H9 (cell line): ENCODE measurements around the gene EVI5. TPM values are rescaled to one million over a fixed set of nuclear protein-coding genes. Genes with fewer than 3 reads are reported as not detected.

Experiments used
- DNase-seq: peaks from one replicate; pipeline ENCODE4 v3.0.0-alpha.2; 2017
- H2AFZ ChIP-seq: one replicate; pipeline ENCODE4 v1.6.1; 2013; ENCODE audit warnings: mild to moderate bottlenecking, low read length, control low read depth, moderate library complexity
- H2AK5ac ChIP-seq: 2 replicates; pipeline ENCODE4 v1.6.1; 2013; ENCODE audit warnings: low read length, control low read depth, mixed read lengths; ENCODE audit not compliant: insufficient read length
- H2BK120ac ChIP-seq: one replicate; pipeline ENCODE4 v1.6.1; 2013; ENCODE audit warnings: low read depth, mild to moderate bottlenecking, low read length, control low read depth, inconsistent platforms; ENCODE audit not compliant: poor library complexity, severe bottlenecking
- H2BK12ac ChIP-seq: 2 replicates; pipeline ENCODE4 v1.6.1; 2013; ENCODE audit warnings: low read length, control low read depth, mixed read lengths, low read depth; ENCODE audit not compliant: insufficient read length
- H2BK15ac ChIP-seq: 2 replicates; pipeline ENCODE4 v1.6.1; 2013; ENCODE audit warnings: low read depth, low read length, control low read depth
- H2BK20ac ChIP-seq: one replicate; pipeline ENCODE4 v1.6.1; 2013; ENCODE audit warnings: low read depth, mild to moderate bottlenecking, low read length, control low read depth, inconsistent platforms; ENCODE audit not compliant: poor library complexity, severe bottlenecking
- H2BK5ac ChIP-seq: 2 replicates; pipeline ENCODE4 v1.6.1; 2013; ENCODE audit warnings: low read length, control low read depth, mixed read lengths; ENCODE audit not compliant: insufficient read length
- H3K14ac ChIP-seq: 2 replicates; pipeline ENCODE4 v1.6.1; 2013; ENCODE audit warnings: low read length, control low read depth; ENCODE audit not compliant: insufficient read depth
- H3K18ac ChIP-seq: 2 replicates; pipeline ENCODE4 v1.6.1; 2013; ENCODE audit warnings: low read depth, mild to moderate bottlenecking, mixed read lengths, low read length, control low read depth; ENCODE audit not compliant: insufficient read length
- H3K23ac ChIP-seq: 2 replicates; pipeline ENCODE4 v1.6.1; 2013; ENCODE audit warnings: low read length, control low read depth, mixed read lengths, low read depth; ENCODE audit not compliant: insufficient read length
- H3K23me2 ChIP-seq: 2 replicates; pipeline ENCODE4 v1.6.1; 2013; ENCODE audit warnings: low read depth, mild to moderate bottlenecking, mixed read lengths, low read length, control low read depth; ENCODE audit not compliant: insufficient read length, poor library complexity, severe bottlenecking
- H3K27ac ChIP-seq: 2 replicates; pipeline ENCODE4 v1.5.1; 2013; ENCODE audit warnings: low read length, control low read depth, mixed read lengths, low read depth; ENCODE audit not compliant: insufficient read length
- H3K27me3 ChIP-seq: 2 replicates; pipeline ENCODE4 v1.6.1; 2013; ENCODE audit warnings: low read length, control low read depth, inconsistent platforms; ENCODE audit not compliant: insufficient read depth
- H3K4ac ChIP-seq: 2 replicates; pipeline ENCODE4 v1.6.1; 2013; ENCODE audit warnings: low read depth, mild to moderate bottlenecking, control low read depth, inconsistent platforms, low read length, moderate library complexity
- H3K4me1 ChIP-seq: 2 replicates; pipeline ENCODE4 v1.6.1; 2013; ENCODE audit warnings: low read length, control low read depth, inconsistent platforms; ENCODE audit not compliant: insufficient read depth
- H3K4me2 ChIP-seq: 2 replicates; pipeline ENCODE4 v1.6.1; 2013; ENCODE audit warnings: low read length, control low read depth, mixed read lengths; ENCODE audit not compliant: insufficient read length, insufficient read depth
- H3K56ac ChIP-seq: 2 replicates; pipeline ENCODE4 v1.6.1; 2013; ENCODE audit warnings: low read depth, mild to moderate bottlenecking, mixed read lengths, low read length, control low read depth; ENCODE audit not compliant: insufficient read length
- H3K79me1 ChIP-seq: 2 replicates; pipeline ENCODE4 v1.6.1; 2013; ENCODE audit warnings: low read depth, mild to moderate bottlenecking, moderate library complexity, low read length, control low read depth, inconsistent platforms; ENCODE audit not compliant: insufficient read depth, poor library complexity, severe bottlenecking
- H3K79me2 ChIP-seq: 2 replicates; pipeline ENCODE4 v1.6.1; 2013; ENCODE audit warnings: low read length, control low read depth, inconsistent platforms; ENCODE audit not compliant: insufficient read depth
- H3K9ac ChIP-seq: 2 replicates; pipeline ENCODE4 v1.6.1; 2013; ENCODE audit warnings: low read length, control low read depth, mixed read lengths; ENCODE audit not compliant: insufficient read length; ENCODE audit errors: extremely low read depth
- H3K9me3 ChIP-seq: one replicate; pipeline ENCODE4 v1.6.1; 2013; ENCODE audit warnings: low read depth, low read length, inconsistent platforms; ENCODE audit not compliant: control insufficient read depth
- H3T11ph ChIP-seq: one replicate; pipeline ENCODE4 v1.6.1; 2013; ENCODE audit warnings: mild to moderate bottlenecking, low read length, control low read depth, inconsistent platforms
- H4K20me1 ChIP-seq: one replicate; pipeline ENCODE4 v1.6.1; 2013; ENCODE audit not compliant: control insufficient read depth, insufficient read length, insufficient read depth
- H4K5ac ChIP-seq: 2 replicates; pipeline ENCODE4 v1.6.1; 2013; ENCODE audit warnings: low read depth, mild to moderate bottlenecking, mixed read lengths, low read length, control low read depth; ENCODE audit not compliant: insufficient read length
- H4K8ac ChIP-seq: replicated peaks from 2 replicates; pipeline ENCODE4 v1.6.1; 2013; ENCODE audit warnings: low read length, control low read depth, mixed read lengths, low read depth; ENCODE audit not compliant: insufficient read length
- H4K91ac ChIP-seq: 2 replicates; pipeline ENCODE4 v1.6.1; 2013; ENCODE audit warnings: low read depth, mild to moderate bottlenecking, moderate library complexity, mixed read lengths, low read length, control low read depth; ENCODE audit not compliant: insufficient read length
- H3K27ac Mint-ChIP-seq, 3 experiments: 2 replicates in 2 of 3; 3 replicates in 1 of 3; pipeline ENCODE4 v1.8.0; 2020 to 2021; ENCODE audit warnings: mixed read lengths in 3 of 3, mild to moderate bottlenecking in 1 of 3, moderate library complexity in 1 of 3
- H3K27me3 Mint-ChIP-seq: 2 replicates; pipeline ENCODE4 v1.8.0; 2021; ENCODE audit warnings: low read depth, mild to moderate bottlenecking, moderate library complexity, mixed read lengths
- H3K36me3 Mint-ChIP-seq, 3 experiments: 2 replicates in 2 of 3; 3 replicates in 1 of 3; pipeline ENCODE4 v1.8.0; 2020 to 2021; ENCODE audit warnings: low read depth in 3 of 3, mixed read lengths in 3 of 3; ENCODE audit not compliant: insufficient read depth in 1 of 3
- H3K4me1 Mint-ChIP-seq, 2 experiments: 2 replicates each; pipeline ENCODE4 v1.8.0; 2020; ENCODE audit warnings: mixed read lengths in 2 of 2
- H3K4me3 Mint-ChIP-seq, 2 experiments: 2 replicates in 1 of 2; 3 replicates in 1 of 2; pipeline ENCODE4 v1.8.0; 2020 to 2021; ENCODE audit warnings: mild to moderate bottlenecking in 2 of 2, mixed read lengths in 2 of 2, moderate library complexity in 1 of 2
- H3K9me3 Mint-ChIP-seq, 2 experiments: 2 replicates in 1 of 2; 3 replicates in 1 of 2; pipeline ENCODE4 v1.8.0; 2020; ENCODE audit warnings: mild to moderate bottlenecking in 2 of 2, mixed read lengths in 2 of 2, moderate library complexity in 1 of 2
- CTCF ChIP-seq: fragments of 200-600 bp; sonication (generic); conservative IDR thresholded peaks from 3 replicates; pipeline ENCODE4 v1.8.0; 2021; ENCODE audit warnings: antibody characterized with exemption, mild to moderate bottlenecking
- WGBS: extraction: QIAGEN DNeasy Blood & Tissue Kit; methylation state at CpG from one replicate; pipeline ENCODE4 v1.1.7; 2013; ENCODE audit warnings: missing lambda C conversion rate, low lambda C conversion rate, mixed read lengths; ENCODE audit not compliant: insufficient read length; ENCODE audit errors: extremely low coverage; 5-methylcytosine and 5-hydroxymethylcytosine counted together
- total RNA-seq: library from RNA; stranded (reverse); gene quantifications from 2 replicates; pipeline ENCODE4 v1.2.1, GENCODE V29; 2021

EVI5 gene
- total RNA-seq, 1 experiment from 2014 or later, result 9.7 TPM

GRCh38 chr1:92713939-92714338 lies 71.0 kb downstream of the EVI5 start:
- Histone ChIP-seq H3K4me2 (no peak overlapping the region), H4K5ac (no peak overlapping the region), H3K4ac (no peak overlapping the region), H4K8ac (no peak overlapping the region), H2BK5ac (no peak overlapping the region), H3K18ac (no peak overlapping the region), H3K23ac (no peak overlapping the region), H3T11ph (no peak overlapping the region), H2AFZ (no peak overlapping the region), H3K9me3 (no peaks in the 10 kb centered on the region), H4K20me1 (no peaks in the 10 kb centered on the region), H3K27ac (no peak overlapping the region), H2BK15ac (no peak overlapping the region), H4K91ac (no peak overlapping the region), H2BK20ac (no peak overlapping the region), H2AK5ac (no peak overlapping the region), H3K79me1 (no peaks in the 10 kb centered on the region), H3K14ac (no peak overlapping the region), H3K79me2 (no peaks in the 10 kb centered on the region), H3K9ac (no peak overlapping the region), H3K27me3 (no peaks in the 10 kb centered on the region), H3K4me1 (no peaks in the 10 kb centered on the region; the same call in 1 of the 2 replicates), H3K23me2 (no peaks in the 10 kb centered on the region), H2BK12ac (no peak overlapping the region), H2BK120ac (no peak overlapping the region), H3K56ac (no peak overlapping the region)
- H3K9me3 Mint-ChIP-seq, result no peaks in the 10 kb centered on the region; a peak in 1 of 5 replicates
- H3K4me3 Mint-ChIP-seq, result no peak overlapping the region
- DNase-seq, result no peak
- no peak overlapping the region for H3K27ac Mint-ChIP-seq
- WGBS, result no CpG with 5 or more reads among the region's 2 CpGs
- H3K4me1 Mint-ChIP-seq, result peaks cover 10 to 18% of the 10 kb centered on the region in 2 experiments
- no peaks in the 10 kb centered on the region for H3K27me3 Mint-ChIP-seq
- H3K36me3 Mint-ChIP-seq, result peaks cover 0 to 3% (median 0%) of the 10 kb centered on the region in 3 experiments; a peak in 2 of 7 replicates
- no peak for TF ChIP-seq CTCF
